Embryonic facial prominence (tissue), 1 donor: ENCODE data around the gene BRD4.

Source experiments
- DNase-seq: peaks from one replicate; pipeline ENCODE4 v3.0.0-alpha.2; 2016; ENCODE audit errors: extremely low spot score

BRD4 gene

DNA sequence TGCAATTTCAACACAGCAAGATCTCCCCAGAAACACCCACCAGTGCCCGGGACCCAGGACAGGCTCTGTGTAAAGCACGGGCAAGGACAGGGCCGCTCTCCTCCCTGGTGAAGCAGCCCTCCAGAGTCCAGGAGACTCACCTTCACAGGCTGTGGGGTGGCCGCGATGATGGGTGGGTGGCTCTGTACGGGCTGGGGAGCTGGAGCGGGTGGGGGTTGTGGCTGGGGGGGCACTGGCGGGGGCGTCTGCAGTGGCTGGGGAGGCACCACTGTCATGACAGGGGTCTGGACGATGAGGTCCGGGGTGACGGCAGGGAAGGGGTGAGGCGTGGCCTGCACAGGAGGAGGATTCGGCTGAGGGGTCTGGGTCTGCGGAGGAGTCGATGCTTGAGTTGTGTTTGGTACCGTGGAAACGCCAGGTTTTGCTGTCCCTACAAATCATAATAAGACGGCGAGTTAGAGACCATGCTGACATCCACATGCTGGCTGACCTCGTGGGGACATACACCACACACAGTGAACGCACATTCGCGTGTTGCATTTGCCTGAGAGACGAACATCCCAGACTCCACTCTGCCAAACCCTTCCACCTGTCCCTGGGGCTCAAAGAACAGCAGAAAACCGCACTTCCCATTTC is 67.0 kb downstream of the BRD4 start:
- no peak for DNase-seq

DNA sequence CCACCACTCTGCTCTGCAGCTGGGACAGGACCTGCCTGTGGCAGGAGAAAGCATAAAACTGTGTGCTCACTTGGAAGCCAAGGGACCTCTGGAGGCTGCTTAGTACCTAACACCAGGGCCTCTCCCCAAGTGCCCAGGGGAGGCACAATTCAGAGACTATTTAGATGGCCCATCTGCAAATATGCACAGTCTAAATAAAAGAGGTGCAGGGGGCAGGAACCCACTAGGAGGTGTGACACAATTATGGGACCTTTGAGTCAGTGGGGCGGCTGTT is 67.5 kb downstream of the BRD4 start:
- DNase-seq = no peak

DNA sequence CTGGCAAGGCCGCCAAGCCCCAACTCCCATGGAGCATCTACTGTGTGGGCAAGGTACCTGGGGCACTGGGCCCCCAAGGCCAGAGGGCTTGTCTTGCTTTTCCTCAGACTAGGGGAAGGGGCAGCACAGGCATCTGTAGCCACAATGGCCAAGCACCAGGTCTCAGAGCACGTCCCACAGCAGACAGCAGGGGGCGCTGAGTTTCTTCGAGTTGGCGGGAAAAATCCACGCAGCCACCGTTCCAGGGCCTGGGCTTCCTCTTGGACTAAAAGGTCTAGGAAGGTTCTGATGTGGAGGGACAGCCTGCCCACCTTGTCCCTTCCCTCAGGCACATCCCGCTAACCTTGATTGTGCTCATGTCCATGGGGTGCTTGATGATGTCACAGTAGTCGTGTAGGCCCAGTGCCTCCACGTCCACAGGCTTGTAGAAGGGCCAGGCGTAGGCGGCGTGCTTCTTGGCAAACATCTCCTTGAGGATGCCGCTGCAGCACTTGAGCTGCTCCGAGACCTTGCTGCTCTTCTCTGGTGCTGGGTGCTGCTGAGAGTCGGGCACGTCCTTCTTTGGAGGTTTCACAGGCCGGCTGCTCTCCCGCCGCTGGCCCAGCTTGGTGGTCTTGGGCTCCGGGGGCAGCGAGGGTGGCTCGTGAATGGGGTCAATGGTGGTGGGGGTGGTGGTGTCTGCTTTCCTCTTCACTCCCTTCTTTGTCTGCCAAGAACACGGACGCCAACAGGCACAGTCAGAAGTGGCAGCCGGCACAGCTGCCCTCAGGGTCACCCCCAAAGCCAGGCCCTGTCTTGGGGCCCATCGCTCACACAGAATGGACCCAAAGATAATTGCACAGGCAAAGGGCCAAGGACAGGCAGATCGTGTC is 68.0 kb downstream of the BRD4 start:
- DNase-seq = no peak

DNA sequence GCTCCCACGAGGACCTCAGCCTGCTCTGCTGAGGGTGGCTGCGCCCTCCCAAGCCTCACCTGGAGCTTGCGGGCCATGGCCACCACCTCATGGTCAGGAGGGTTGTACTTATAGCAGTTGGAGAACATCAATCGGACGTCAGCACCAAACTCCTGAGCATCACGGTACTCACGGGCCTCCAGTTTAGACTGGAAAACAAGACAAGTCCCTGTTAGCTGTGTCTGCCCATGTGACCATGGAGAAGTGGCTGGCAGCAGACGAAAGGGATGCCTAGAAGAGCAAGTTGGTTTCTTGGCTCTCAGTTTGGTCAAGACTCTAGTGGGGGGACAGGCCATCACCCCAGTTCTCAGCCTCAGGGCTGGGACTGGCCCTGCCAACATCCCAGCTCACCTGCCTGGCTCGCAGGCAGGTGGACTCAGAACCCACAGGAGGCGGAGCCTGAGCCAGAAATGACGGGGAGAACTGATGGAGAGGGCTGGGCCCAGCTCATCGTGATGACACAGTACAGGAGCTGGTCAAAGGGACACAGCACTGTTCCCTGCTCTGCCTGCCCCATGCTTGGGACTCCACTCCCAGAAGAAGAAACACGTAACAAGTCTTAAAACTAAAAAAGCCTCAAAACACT is 68.9 kb downstream of the BRD4 start:
- no peak for DNase-seq

DNA sequence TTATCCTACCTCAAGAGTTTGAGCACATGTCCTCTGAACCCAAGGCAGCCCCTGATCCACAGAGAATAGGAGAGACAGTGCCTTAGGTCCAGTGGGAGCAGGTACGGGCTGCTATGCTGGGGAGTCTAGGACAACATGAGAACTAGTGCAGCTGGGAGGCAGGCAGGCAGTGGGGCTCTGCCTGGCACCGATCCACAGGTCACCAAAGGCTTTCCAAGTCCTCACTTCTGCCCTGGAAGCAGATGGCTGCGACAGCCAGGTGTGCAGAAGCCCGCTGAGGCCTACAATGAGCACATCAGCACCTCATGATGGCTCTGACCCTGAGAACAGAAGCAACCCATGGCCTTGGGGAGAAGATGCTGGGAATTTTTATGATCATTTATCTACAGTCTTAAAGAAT is 70.3 kb downstream of the BRD4 start:
- DNase-seq = no peak

DNA sequence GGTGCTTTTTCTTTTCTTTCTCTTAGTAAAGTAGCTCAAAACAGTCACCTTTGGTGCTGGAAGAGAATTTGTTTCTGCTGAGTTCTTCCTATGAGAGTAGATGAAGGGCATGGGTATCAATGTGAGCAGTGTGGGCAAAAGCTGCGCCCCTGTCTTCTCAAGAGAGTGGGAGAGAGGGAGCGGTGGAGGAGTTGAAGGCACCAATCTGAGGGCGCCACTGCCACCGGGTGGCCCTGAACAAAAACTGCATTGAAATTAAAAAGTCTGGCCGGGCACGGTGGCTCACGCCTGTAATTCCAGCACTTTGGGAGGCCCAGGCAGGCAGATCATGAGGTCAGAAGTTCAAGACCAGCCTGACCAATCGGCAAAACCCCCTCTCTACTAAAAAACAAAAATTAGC is 71.4 kb downstream of the BRD4 start:
- no peak for DNase-seq

DNA sequence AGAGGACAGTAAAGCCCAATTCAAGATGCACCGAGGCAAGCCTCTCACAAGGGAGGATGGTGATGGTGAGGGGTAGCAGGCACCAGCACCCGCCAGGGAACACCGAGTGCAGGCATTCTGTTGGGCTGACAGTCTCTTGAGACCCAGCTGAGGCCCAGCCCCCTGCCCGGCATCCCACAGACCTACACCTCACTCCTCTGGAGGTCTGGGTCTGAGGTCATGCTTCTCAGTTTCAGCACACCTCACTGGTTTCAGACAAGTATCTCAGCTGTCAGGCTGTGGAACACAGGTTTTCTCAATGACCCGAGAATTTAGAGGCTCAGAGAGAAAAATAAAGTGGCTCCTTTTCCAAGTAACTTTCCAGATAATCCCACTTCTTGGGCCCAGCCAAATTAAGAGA is 72.4 kb downstream of the BRD4 start:
- no peak for DNase-seq

DNA sequence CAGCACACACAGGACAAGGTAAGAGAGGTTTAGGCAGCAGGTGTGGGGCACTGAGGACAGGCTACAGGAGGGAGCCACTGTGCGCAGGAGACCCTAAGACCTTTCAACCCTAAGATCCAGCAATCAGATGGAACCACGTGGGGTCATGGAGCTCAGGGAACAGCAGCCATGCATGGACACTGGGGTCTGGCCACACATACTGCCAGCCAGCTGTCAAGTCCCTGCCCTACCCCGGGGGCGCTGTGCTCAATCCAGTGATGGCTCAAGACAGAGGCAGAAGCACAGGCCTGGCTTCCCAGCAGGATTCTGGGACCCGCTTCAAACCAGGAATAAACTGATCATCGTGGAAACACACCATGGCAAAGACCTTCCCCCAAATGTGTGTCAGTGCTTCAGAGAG is 74.6 kb downstream of the BRD4 start:
- DNase-seq = no peak

DNA sequence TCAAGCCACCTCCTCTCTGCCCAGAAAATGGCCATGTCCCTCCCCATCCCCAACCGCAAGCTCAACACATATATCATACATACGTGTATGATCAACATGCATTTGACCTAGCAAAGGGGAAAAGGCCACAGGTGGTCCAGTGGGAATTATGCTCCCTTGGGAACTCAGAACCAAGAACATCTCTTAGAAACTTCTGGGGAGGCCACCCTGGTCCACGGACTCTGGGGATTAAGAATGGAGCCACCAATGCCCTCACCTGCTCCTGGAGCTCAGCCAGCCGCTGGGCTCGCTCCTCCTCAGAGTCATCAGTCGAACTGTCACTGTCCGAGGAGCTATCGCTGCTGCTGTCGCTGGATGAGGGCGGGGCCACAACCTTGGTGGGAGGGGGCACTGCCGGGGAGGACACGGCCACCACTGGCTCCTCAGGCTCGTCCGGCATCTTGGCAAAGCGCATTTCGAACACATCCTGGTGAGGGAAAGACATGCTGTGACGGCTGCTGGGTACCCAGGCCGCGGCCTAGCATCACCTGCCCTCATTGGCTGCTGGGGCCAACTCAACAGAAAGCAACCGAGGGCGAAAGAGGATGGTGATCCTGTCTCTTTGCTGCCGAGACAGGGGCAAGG is 75.5 kb downstream of the BRD4 start:
- no peak for DNase-seq

DNA sequence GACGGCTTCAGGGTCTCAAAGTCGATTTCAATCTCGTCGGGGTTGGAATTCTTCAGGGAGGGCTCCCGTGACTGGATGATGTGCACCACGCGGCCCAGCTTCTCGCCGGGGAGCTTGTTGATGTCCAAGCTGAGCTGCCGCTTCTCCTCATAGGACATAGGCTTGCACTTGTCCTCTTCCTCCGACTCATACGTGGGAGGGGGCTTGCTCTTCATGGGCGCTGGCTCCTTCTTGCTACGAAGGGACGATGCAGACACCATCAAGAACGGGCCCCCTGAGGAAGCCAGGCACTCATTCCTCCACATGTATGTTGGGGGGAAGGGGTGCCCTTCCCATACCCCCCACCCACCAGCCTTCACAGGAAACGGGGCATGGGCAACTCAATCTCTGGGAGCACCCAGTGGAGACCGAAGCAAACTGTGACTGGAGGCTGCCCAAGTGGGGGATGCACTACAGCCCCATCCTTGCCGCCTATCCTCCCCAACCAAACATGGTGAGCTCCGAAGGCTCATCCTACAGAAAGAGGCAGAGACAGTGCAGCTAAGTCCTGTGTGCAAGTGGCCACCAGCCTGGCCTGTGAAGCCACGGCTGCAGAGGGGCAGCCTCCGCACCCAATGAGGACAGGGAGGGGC is 76.9 kb downstream of the BRD4 start:
- no peak for DNase-seq

DNA sequence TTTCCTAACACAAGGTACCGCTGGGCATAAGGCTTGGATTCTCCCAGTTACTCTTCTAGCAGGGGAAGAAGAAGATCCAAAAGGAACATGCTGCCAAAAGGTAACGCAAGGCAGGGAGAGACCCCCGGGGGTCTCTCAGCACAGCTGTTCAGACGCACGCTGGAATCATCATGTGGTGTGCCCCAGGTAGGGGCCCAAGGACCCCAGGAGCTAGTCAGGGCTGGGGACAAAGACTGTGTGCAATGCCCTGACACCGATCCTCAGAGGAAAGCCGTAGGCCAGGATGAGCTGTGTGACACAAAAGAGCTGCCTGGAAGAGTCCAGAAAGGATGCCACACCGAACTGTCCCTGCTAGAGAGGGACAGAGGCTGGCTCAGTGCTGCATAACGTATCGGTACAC is 77.8 kb downstream of the BRD4 start:
- DNase-seq = no peak

DNA sequence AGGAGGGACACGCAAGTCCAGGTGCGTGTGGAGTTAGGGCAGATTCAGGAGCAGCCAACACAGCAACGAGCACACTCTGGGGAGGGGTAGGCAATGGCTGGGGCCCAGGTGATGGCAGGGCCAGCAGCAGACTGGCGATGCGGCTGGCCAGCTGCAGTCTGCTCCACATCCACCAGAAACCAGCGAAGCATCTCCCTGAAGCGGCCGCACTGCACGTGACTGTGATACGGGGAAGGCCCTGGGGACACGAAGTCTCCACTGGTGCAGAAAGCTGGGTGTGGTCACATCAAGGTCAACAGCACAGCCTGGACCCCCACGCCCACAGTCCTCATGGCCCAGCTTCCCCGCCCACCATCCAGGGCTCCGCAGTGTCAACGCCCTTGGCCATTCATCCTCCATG is 78.8 kb downstream of the BRD4 start:
- no peak for DNase-seq

DNA sequence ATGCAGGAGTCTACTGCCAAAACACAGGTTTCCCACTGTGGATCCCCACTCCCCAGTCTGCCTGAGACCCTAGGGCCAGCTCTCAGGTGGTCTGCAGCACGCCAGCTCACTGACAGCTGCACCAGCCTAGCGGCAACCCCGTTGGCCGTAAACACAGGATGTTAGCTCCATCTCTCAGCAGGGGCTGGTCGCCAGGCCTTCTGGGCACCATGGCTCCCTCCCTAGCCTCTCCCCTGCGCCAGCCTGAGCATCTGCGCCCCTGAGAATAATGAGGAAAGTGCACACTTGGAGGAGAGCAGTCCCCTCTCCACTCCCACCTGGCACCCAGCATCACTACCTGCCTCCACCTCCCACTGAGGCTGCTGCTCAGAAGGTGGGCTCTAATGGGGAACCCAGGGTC is 79.3 kb downstream of the BRD4 start:
- DNase-seq = no peak

DNA sequence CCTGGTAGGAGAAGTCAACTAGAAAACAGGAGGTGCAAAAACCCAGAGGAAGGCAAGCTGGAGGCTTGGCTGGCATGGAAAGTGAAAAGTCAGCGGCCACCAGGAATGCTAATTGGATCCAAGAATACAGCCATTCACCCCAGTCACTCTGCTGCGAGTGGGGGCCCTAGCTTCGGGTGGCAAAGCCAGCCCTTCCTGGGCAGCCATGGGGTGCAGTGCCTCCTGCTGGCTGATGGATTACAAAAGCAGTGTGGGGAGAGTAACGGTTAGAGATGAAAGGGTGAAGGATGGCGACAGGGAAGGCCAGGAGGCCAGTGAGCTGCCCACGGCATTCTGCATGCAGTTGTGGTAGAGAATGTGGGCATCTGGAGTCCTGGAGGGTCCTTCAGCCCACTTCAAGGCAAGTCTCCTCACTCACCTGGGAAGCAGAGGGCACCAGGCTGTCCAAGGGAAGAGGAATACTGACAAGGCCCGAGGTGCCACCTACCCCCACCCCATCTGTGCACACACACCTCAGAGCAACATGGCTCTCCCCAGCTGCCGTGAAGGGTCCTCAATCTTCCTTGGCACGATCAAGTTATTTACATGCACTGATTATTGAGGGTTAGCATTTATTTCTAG is 79.8 kb downstream of the BRD4 start:
- DNase-seq = no peak

DNA sequence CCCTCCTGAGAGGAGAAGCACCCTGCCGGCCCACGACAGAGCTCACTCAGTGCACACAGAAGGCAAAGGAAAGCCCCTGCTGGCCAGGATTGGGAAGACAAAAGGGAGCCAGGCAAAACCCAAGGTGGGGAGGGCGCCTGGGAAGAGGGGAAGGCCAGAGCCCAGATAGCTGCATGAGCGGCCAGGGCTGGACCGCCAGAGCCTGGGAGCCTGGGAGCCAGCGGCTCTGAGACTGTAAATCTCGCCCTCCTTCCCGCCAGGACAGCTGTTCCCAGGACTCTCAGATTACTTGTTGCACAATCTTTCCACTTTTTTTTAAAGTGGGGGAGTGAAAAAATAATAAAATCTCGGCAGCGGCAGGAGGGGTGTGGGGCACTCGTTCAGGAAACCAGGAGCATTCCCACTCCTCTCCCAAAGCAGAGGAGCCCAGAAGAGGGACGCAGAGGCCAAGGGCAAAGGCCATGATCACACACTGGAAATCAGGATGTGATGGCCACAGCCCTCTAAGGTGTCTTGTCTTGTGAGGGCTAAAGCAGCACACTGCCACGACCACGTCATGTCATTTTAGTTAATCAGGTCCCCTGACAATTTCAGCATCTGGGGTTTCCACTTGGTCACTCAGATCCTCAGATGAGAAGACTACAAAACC is 80.5 kb downstream of the BRD4 start:
- DNase-seq = no peak

DNA sequence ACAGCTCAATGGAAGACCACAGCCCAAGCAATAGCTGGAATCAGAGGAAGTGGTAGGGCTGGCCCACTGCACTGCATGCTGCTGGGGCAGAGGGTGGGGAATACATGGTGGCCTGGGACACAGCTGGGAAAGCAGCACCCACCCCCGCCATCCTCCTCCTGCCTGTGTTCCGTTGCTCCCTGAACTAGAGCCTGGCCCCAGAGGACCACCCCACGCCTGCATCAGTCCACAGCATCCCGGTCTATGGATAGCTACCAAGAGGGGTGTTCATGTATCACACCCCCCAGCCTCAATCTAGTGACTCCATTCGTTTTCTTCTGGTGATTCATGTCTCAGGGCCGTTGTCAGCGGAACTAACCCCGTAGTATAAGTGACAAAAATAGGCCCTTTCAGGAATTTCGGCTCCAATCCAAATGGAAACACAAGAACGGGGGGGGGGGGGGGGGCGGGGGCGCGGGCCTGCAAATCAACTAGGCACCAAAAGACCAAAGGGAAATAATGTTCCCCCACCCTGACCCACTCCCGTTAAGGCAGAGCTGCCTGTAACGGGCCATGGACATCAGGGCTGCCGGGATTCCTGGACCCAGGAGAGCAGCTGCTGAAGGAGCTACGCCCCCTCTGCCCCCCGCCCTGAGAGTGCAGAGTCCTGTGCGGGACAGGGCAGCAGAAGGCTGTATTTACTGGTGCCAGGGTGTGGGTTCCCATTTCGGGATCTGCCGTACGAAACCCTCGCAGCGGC is 81.2 kb downstream of the BRD4 start:
- DNase-seq = no peak

DNA sequence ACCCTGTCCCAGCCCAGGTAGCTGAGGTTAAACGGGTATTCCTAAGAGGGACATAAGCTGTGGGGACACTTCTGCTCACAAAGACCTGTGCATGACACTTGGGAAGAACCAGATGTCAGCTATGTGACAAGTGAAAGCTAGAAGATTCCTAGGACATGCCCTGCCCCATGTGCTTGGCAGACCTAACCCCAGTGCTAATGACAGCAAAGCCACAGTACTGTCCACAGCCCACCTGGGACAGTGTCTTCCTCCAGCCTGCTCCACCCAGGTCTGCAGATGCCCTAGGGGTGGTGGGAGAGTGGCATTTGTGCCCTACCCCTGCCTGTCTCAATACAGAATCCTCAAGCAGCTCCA is 81.7 kb downstream of the BRD4 start:
- DNase-seq = no peak

DNA sequence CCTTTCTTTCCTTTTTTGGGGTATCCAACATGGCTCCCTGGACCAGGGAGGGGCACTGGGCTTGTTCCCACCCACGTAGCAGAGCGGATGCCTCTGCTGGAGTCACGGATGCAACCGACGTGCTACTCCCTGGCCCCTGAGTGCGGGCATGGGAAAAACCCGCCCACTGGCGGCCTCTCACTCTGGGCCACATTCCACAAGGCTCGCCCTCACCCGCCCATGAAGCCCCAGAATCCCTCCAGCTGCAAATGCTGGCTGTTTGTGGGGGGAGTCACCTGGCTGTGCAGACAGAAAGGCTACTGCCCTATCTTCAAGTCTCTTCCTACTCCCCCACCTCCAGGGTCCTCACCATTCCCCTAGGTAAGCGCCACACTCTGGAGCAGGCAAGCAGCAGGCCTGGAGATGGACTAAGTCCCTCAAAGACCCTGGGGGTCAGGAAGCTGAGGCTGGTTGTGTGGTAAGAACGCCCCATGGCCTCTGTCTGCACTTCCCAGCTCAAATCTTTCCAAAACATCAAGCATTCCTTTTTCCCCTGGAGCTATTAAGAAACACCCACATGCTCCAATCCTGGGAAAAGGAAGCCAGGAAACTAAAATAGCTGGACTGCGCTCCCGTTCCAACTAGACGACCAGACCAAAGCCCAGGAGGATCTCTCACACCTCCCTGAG is 82.2 kb downstream of the BRD4 start:
- DNase-seq = no peak

DNA sequence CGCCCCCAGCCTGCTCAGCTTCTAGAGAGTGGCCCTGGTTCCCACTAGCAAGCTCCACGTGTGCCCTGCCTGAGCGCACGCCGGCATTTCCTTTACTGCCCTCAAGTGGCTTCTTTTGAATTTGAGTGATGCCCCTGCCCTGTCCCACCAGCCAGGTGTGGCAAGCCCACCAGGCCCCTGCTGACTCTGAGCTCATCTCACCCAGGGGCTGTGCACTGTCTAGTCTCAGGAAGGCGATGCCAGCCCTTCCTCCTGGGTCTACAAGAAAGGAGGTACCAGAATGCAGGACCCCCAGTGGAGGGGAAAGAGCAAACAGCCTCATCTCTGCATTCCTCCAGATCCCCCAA is 82.8 kb downstream of the BRD4 start:
- DNase-seq = no peak
